GM12892 (cell line): ENCODE measurements around the gene USP47.

Source experiments
- DNase-seq: peaks from one replicate; pipeline ENCODE4 v3.0.0; 2011; ENCODE audit not compliant: insufficient read length
- FAIRE-seq: peaks from 2 replicates; lab custom pipeline; 2011; peaks lifted over from hg19 to GRCh38; lab: Jason Lieb, UNC
- POLR2A ChIP-seq: IDR thresholded peaks from 2 replicates; pipeline ENCODE4 v1.6.1; 2011; ENCODE audit warnings: low read depth, low read length, control low read depth
- POLR2AphosphoS5 ChIP-seq: IDR thresholded peaks from 2 replicates; pipeline ENCODE4 v1.6.1; 2011; ENCODE audit warnings: low read depth, low read length, control low read depth
- TAF1 ChIP-seq: IDR thresholded peaks from 2 replicates; pipeline ENCODE4 v1.6.1; 2011; ENCODE audit warnings: low read depth, mild to moderate bottlenecking, control low read depth, low read length, borderline replicate concordance

USP47 gene

GRCh38 chr11:11981840-11982239 is 140.1 kb downstream of the USP47 start:
- no peak for TF ChIP-seq POLR2AphosphoS5
- TF ChIP-seq TAF1: no peak
- no peak for TF ChIP-seq POLR2A
- DNase-seq (no peak), FAIRE-seq (no peak)

GRCh38 chr11:11982461-11982860 is 140.7 kb downstream of the USP47 start:
- DNase-seq (no peak), FAIRE-seq (no peak)
- TF ChIP-seq POLR2AphosphoS5 (no peak), POLR2A (no peak), TAF1 (no peak)

GRCh38 chr11:11982975-11983374 is 141.2 kb downstream of the USP47 start:
- DNase-seq (no peak), FAIRE-seq (no peak)
- TF ChIP-seq TAF1 (no peak), POLR2AphosphoS5 (no peak), POLR2A (no peak)

GRCh38 chr11:11983427-11983826 is 141.7 kb downstream of the USP47 start:
- TF ChIP-seq POLR2AphosphoS5: no peak
- no peak for TF ChIP-seq TAF1
- TF ChIP-seq POLR2A: no peak
- no peak for FAIRE-seq
- DNase-seq: no peak

GRCh38 chr11:11984563-11984962 is 142.8 kb downstream of the USP47 start:
- FAIRE-seq (no peak), DNase-seq (no peak)
- no peak for TF ChIP-seq TAF1
- no peak for TF ChIP-seq POLR2A
- TF ChIP-seq POLR2AphosphoS5: no peak

- DNase-seq (no peak), FAIRE-seq (no peak)
- no peak for TF ChIP-seq TAF1
- no peak for TF ChIP-seq POLR2A
- no peak for TF ChIP-seq POLR2AphosphoS5
Measured at GRCh38 chr11:11985016-11985715, 143.4 kb downstream of the USP47 start.

- no peak for FAIRE-seq
- DNase-seq: no peak
- TF ChIP-seq POLR2A (no peak), TAF1 (no peak), POLR2AphosphoS5 (no peak)
Measured at GRCh38 chr11:11985954-11986949, 144.5 kb downstream of the USP47 start.

- DNase-seq (no peak), FAIRE-seq (no peak)
- TF ChIP-seq POLR2A (no peak), POLR2AphosphoS5 (no peak), TAF1 (no peak)
Measured at GRCh38 chr11:11987503-11988022, 145.8 kb downstream of the USP47 start.

GRCh38 chr11:11988099-11988651 is 146.4 kb downstream of the USP47 start:
- TF ChIP-seq TAF1 (no peak), POLR2AphosphoS5 (no peak), POLR2A (no peak)
- FAIRE-seq: no peak
- no peak for DNase-seq

- TF ChIP-seq POLR2AphosphoS5 (no peak), TAF1 (no peak), POLR2A (no peak)
- DNase-seq: no peak
- no peak for FAIRE-seq
Measured at GRCh38 chr11:11988681-11989261, 147.0 kb downstream of the USP47 start.
